IMR-90 (cell line): Measurements from ENCODE around the gene PLCB4. TPM values are rescaled to one million over a fixed set of nuclear protein-coding genes. Genes with fewer than 3 reads are reported as not detected.

Experiments used
- ATAC-seq: fragments of 200-7000 bp; cut with Tn5 transposase; 2 replicates; pipeline ENCODE4 v1.9.1; 2020; ENCODE audit warnings: low read depth, mild to moderate bottlenecking, moderate library complexity
- BruUV-seq: library from RNA; stranded (reverse); fragments of 400-500 nt; replicated peaks from 2 replicates; lab custom pipeline; 2021; lab: Mats Ljungman, UMichigan
- CTCF ChIA-PET: fragments of 300-600 bp; formaldehyde crosslinking; extraction: SDS; loops from one replicate; lab custom pipeline; 2021; ENCODE audit warnings: antibody characterized with exemption; lab: Yijun Ruan, JAX
- POLR2A ChIA-PET: fragments of 300-600 bp; sonication (Branson Sonifier 250); formaldehyde crosslinking; loops from one replicate; lab custom pipeline; 2022; ENCODE audit warnings: antibody characterized with exemption; ENCODE audit not compliant: unreplicated experiment; lab: Charles Lee
- DNase-seq: peaks from one replicate; pipeline ENCODE4 v3.0.0; 2013
- H2AFZ ChIP-seq: replicated peaks from 2 replicates; pipeline ENCODE3; 2013; ENCODE audit warnings: low read length, mild to moderate bottlenecking; ENCODE audit not compliant: poor library complexity
- H2AK5ac ChIP-seq: 2 replicates; pipeline ENCODE4 v1.6.1; 2013; ENCODE audit warnings: low read depth, low read length, inconsistent platforms
- H2AK9ac ChIP-seq: replicated peaks from 2 replicates; pipeline ENCODE3; 2013; ENCODE audit warnings: mild to moderate bottlenecking, low read depth, low read length, moderate library complexity; ENCODE audit not compliant: poor library complexity
- H2BK120ac ChIP-seq: 2 replicates; pipeline ENCODE4 v1.6.1; 2013; ENCODE audit warnings: low read depth, low read length, inconsistent platforms
- H2BK15ac ChIP-seq: 3 replicates; pipeline ENCODE4 v1.6.1; 2013; ENCODE audit warnings: low read depth, low read length, inconsistent platforms
- H2BK20ac ChIP-seq: 2 replicates; pipeline ENCODE4 v1.6.1; 2013; ENCODE audit warnings: low read depth, mild to moderate bottlenecking, inconsistent platforms, low read length, moderate library complexity
- H2BK5ac ChIP-seq: 2 replicates; pipeline ENCODE4 v1.6.1; 2013; ENCODE audit warnings: mild to moderate bottlenecking, low read depth, low read length, inconsistent platforms; ENCODE audit not compliant: poor library complexity, severe bottlenecking
- H3K14ac ChIP-seq: replicated peaks from 2 replicates; pipeline ENCODE4 v1.6.1; 2013; ENCODE audit warnings: low read depth, low read length, inconsistent platforms
- H3K18ac ChIP-seq: 2 replicates; pipeline ENCODE4 v1.6.1; 2013; ENCODE audit warnings: low read depth, low read length, control low read depth
- H3K23ac ChIP-seq: 2 replicates; pipeline ENCODE4 v1.6.1; 2013; ENCODE audit warnings: low read depth, low read length, inconsistent platforms
- H3K27ac ChIP-seq: 2 replicates; pipeline ENCODE4 v1.5.1; 2013; ENCODE audit warnings: mild to moderate bottlenecking, control low read depth, low read length; ENCODE audit not compliant: insufficient read depth
- H3K27me3 ChIP-seq: 2 replicates; pipeline ENCODE4 v1.6.1; 2013; ENCODE audit warnings: low read length; ENCODE audit not compliant: control insufficient read depth, insufficient read depth
- H3K36me3 ChIP-seq: 2 replicates; pipeline ENCODE4 v1.6.1; 2013; ENCODE audit warnings: low read length, mixed read lengths; ENCODE audit not compliant: control insufficient read depth, insufficient read depth
- H3K4ac ChIP-seq: 2 replicates; pipeline ENCODE4 v1.6.1; 2013; ENCODE audit warnings: low read depth, low read length, inconsistent platforms
- H3K4me1 ChIP-seq: 2 replicates; pipeline ENCODE4 v1.6.1; 2013; ENCODE audit warnings: low read length, mixed read lengths; ENCODE audit not compliant: control insufficient read depth, insufficient read depth
- H3K4me2 ChIP-seq: 2 replicates; pipeline ENCODE4 v1.6.1; 2013; ENCODE audit warnings: low read depth, mild to moderate bottlenecking, control low read depth, low read length, moderate library complexity
- H3K4me3 ChIP-seq: 2 replicates; pipeline ENCODE4 v1.5.1; 2013; ENCODE audit warnings: low read depth, mild to moderate bottlenecking, control low read depth, low read length, moderate library complexity; ENCODE audit not compliant: insufficient read depth
- H3K56ac ChIP-seq: 2 replicates; pipeline ENCODE4 v1.6.1; 2013; ENCODE audit warnings: low read length, inconsistent platforms; ENCODE audit not compliant: insufficient read depth; ENCODE audit errors: extremely low read depth
- H3K79me1 ChIP-seq, 2 experiments: 2 replicates each; pipeline ENCODE4 v1.6.1; 2013; ENCODE audit warnings: low read length in 2 of 2, inconsistent platforms in 1 of 2, low read depth in 1 of 2
- H3K9ac ChIP-seq: 2 replicates; pipeline ENCODE4 v1.6.1; 2013; ENCODE audit warnings: low read depth, low read length, control low read depth
- H3K9me1 ChIP-seq: 2 replicates; pipeline ENCODE4 v1.6.1; 2013; ENCODE audit warnings: low read length, inconsistent platforms; ENCODE audit not compliant: insufficient read depth
- H3K9me3 ChIP-seq: 2 replicates; pipeline ENCODE4 v1.6.1; 2013; ENCODE audit warnings: low read length; ENCODE audit not compliant: control insufficient read depth, insufficient read depth
- H4K20me1 ChIP-seq: 2 replicates; pipeline ENCODE4 v1.6.1; 2013; ENCODE audit warnings: low read length, inconsistent platforms; ENCODE audit not compliant: insufficient read depth
- H4K5ac ChIP-seq: 2 replicates; pipeline ENCODE4 v1.6.1; 2013; ENCODE audit warnings: mild to moderate bottlenecking, low read depth, low read length, control low read depth
- H4K8ac ChIP-seq, 2 experiments: 2 replicates each; pipeline ENCODE4 v1.6.1; 2013; ENCODE audit warnings: low read depth in 2 of 2, low read length in 2 of 2, control low read depth in 1 of 2, inconsistent platforms in 1 of 2
- H4K91ac ChIP-seq: 2 replicates; pipeline ENCODE4 v1.6.1; 2013; ENCODE audit warnings: low read depth, low read length, inconsistent platforms; ENCODE audit not compliant: insufficient read depth
- USF2 ChIP-seq: fragments of 150-350 bp; IDR thresholded peaks from 2 replicates; pipeline ENCODE4 v1.6.1; 2017; ENCODE audit warnings: mild to moderate bottlenecking, antibody characterized with exemption, low read length, low read depth
- WGBS, 2 experiments: methylation state at CpG; one replicate each; pipeline versions ENCODE4 v1.1.5 to v1.1.7; 2013; ENCODE audit warnings: missing lambda C conversion rate in 2 of 2; ENCODE audit not compliant: insufficient read length in 1 of 2; ENCODE audit errors: extremely low coverage in 2 of 2; 5-methylcytosine and 5-hydroxymethylcytosine counted together
- dilution Hi-C: fragments of 300-500 bp; cut with HindIII; formaldehyde crosslinking; loops from one replicate; pipeline ENCODE4 v1.14.3; 2018; ENCODE audit warnings: low sequenced_read_pairs; ENCODE audit not compliant: unreplicated experiment
- in situ Hi-C: fragments of 300-500 bp; cut with MboI; formaldehyde crosslinking; loops from 3 replicates; pipeline ENCODE4 v1.14.3; 2019; ENCODE audit warnings: low sequenced_read_pairs, inconsistent platforms, mixed read lengths
- intact Hi-C: fragments of 100-400 bp; cut with micrococcal nuclease; formaldehyde crosslinking; loops from 2 replicates; pipeline ENCODE4 v1.10.0; 2022
- polyA plus RNA-seq, 3 experiments: library from polyadenylated mRNA; depleted of rRNA; stranded (reverse); fragments of >200 nt; gene quantifications; 2 replicates each; pipeline ENCODE4 v1.2.3, GENCODE V29; 2012; ENCODE audit warnings: low replicate concordance in 1 of 3
- total RNA-seq: library from RNA; depleted of rRNA; stranded (reverse); fragments of >200 nt; gene quantifications from 2 replicates; pipeline ENCODE4 v1.2.3, GENCODE V29; 2012

PLCB4 gene
- total and polyA plus RNA-seq, 2 of the 4 experiments (the other 2 are of a cell fraction): 12.5 to 24.0 TPM

GRCh38 chr20:9302091-9302462 lies 233.2 kb downstream of the PLCB4 start:
- H3K9me3 ChIP-seq: no peaks in the 10 kb centered on the region
- H3K18ac ChIP-seq: peak overlapping the region; percentile 42
- BruUV-seq: no TSS peak
- no peak overlapping the region; the same call in 2 of the 3 replicates for H2BK15ac ChIP-seq
- no peak overlapping the region for H2AFZ ChIP-seq
- H3K9me1 ChIP-seq: peaks cover 9% of the 10 kb centered on the region
- H3K14ac ChIP-seq: peak overlapping the region; percentile 10; the same call in 1 of the 2 replicates
- 0 out of 4 replicates have a peak overlapping the region, but pooled peaks of 1 of the 2 experiments have one; percentile 38 for H4K8ac ChIP-seq
- H4K5ac ChIP-seq: peak overlapping the region; percentile 49; the same call in 1 of the 2 replicates
- CTCF ChIA-PET: interaction anchor here (0.6 kb wide), 1 partner anchor 22 kb away, joined by 4 read pairs; no protein-coding TSS in a partner anchor
- dilution Hi-C loops: no loop called here
- peak overlapping the region; percentile 13; the same call in 1 of the 2 replicates for H2BK120ac ChIP-seq
- no peak overlapping the region for H3K4me3 ChIP-seq
- H3K56ac ChIP-seq: no peak overlapping the region
- ATAC-seq (no peak), DNase-seq (no peak)
- H3K4me1 ChIP-seq: peaks cover 14% of the 10 kb centered on the region
- H4K91ac ChIP-seq: peak overlapping the region; percentile 19; the same call in 1 of the 2 replicates
- no peak overlapping the region for H3K23ac ChIP-seq
- H3K4ac ChIP-seq: no peak overlapping the region
- no peaks in the 10 kb centered on the region for H3K27me3 ChIP-seq
- intact Hi-C loops: no loop called here
- POLR2A ChIA-PET: interaction anchor here (0.6 kb wide), 1 partner anchor 59 kb away, joined by 3 read pairs; no protein-coding TSS in a partner anchor
- H3K36me3 ChIP-seq: no peaks in the 10 kb centered on the region
- in situ Hi-C loops: no loop called here
- no peak for TF ChIP-seq USF2
- no peak overlapping the region for H3K9ac ChIP-seq
- peaks cover 20 to 61% of the 10 kb centered on the region in 2 experiments for H3K79me1 ChIP-seq
- H2BK5ac ChIP-seq: no peak overlapping the region
- H2AK5ac ChIP-seq: no peak overlapping the region
- no peaks in the 10 kb centered on the region for H4K20me1 ChIP-seq
- H3K4me2 ChIP-seq: peak overlapping the region; percentile 23; the same call in 1 of the 2 replicates
- no peak overlapping the region for H2AK9ac ChIP-seq
- no CpG with 5 or more reads among the region's 1 CpG for WGBS, 2 experiments
- H3K27ac ChIP-seq: no peak overlapping the region
- H2BK20ac ChIP-seq: no peak overlapping the region; the same call in 1 of the 2 replicates
